SK-N-SH treated with all-trans-retinoic acid at 6 μM for 48 hours (cell line): ENCODE data around the gene CLTC.

ENCODE experiments used
- ARNTL ChIP-seq: fragments of 450-650 bp; formaldehyde crosslinking; IDR thresholded peaks from 2 replicates; pipeline ENCODE4 v1.5.0; 2020; ENCODE audit warnings: low read depth, mild to moderate bottlenecking, moderate library complexity, borderline replicate concordance
- ESRRG ChIP-seq: fragments of 250-450 bp; sonication (Bioruptor Pico); IDR thresholded peaks from 2 replicates; pipeline ENCODE4 v1.6.1; 2021; ENCODE audit warnings: mild to moderate bottlenecking
- OSR1 ChIP-seq: fragments of 250-450 bp; sonication (Bioruptor Pico); IDR thresholded peaks from 2 replicates; pipeline ENCODE4 v1.8.0; 2022; ENCODE audit warnings: moderate library complexity, mild to moderate bottlenecking, inconsistent platforms
- RARB ChIP-seq: fragments of 250-450 bp; sonication (Bioruptor Pico); IDR thresholded peaks from 2 replicates; pipeline ENCODE4 v1.8.0; 2021; ENCODE audit warnings: mild to moderate bottlenecking, moderate library complexity
- SNAI2 ChIP-seq: fragments of 250-450 bp; sonication (Bioruptor Pico); IDR thresholded peaks from 2 replicates; pipeline ENCODE4 v1.5.0; 2020; ENCODE audit warnings: mild to moderate bottlenecking, moderate library complexity
- ZFP30 ChIP-seq: fragments of 450-650 bp; formaldehyde crosslinking; IDR thresholded peaks from 2 replicates; pipeline ENCODE4 v1.5.0; 2022; ENCODE audit warnings: mild to moderate bottlenecking, moderate library complexity
- TF ChIP-seq, protein P1 (sequence below): fragments of 250-450 bp; sonication (Bioruptor Pico); IDR thresholded peaks from 2 replicates; pipeline ENCODE4 v1.5.1; 2020; ENCODE audit warnings: low read depth, mild to moderate bottlenecking, moderate library complexity

DNA sequence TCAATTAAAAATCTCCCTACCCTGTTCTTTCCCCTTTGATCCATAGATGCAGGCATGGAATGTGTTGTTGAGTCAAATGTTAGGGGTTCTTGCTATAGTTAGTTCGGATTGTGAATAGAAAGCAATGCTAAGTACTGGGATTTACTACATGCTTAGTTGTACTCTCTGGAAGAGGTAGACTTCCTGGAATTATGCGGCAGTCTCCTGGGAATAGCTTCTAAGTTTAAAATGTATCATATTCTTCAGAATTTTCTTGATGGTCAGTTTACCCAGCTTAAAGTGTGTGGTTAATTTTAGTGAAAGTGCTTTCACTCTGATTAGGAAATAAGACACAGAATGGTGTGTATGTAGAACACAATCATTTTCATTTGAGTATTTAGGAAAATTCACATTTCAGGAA lies 3.5 kb downstream of the CLTC start:
- TF ChIP-seq ARNTL (CRISPR knock-in tag), result no peak
- TF ChIP-seq, protein P1, sequence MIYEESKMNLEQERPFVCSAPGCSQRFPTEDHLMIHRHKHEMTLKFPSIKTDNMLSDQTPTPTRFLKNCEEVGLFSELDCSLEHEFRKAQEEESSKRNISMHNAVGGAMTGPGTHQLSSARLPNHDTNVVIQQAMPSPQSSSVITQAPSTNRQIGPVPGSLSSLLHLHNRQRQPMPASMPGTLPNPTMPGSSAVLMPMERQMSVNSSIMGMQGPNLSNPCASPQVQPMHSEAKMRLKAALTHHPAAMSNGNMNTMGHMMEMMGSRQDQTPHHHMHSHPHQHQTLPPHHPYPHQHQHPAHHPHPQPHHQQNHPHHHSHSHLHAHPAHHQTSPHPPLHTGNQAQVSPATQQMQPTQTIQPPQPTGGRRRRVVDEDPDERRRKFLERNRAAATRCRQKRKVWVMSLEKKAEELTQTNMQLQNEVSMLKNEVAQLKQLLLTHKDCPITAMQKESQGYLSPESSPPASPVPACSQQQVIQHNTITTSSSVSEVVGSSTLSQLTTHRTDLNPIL, result no peak
- no peak for TF ChIP-seq ESRRG (CRISPR knock-in tag)
- TF ChIP-seq RARB (CRISPR knock-in tag), result no peak
- no peak for TF ChIP-seq SNAI2 (CRISPR knock-in tag)
- no peak for TF ChIP-seq ZFP30 (CRISPR knock-in tag)
- TF ChIP-seq OSR1 (CRISPR knock-in tag), result no peak
